Measurements from ENCODE around the gene STAM. TPM values are rescaled to one million over a fixed set of nuclear protein-coding genes. Genes with fewer than 3 reads are reported as not detected.
"Not testable (repeated sequence)": the region's sequence is repeated elsewhere in the genome, so short reads cannot be mapped to it uniquely, and the experiment has no call there.

STAM gene
- total RNA-seq, 4 donors from 2014 or later, result 13.2 to 21.4 (median 17.9) TPM

DNA sequence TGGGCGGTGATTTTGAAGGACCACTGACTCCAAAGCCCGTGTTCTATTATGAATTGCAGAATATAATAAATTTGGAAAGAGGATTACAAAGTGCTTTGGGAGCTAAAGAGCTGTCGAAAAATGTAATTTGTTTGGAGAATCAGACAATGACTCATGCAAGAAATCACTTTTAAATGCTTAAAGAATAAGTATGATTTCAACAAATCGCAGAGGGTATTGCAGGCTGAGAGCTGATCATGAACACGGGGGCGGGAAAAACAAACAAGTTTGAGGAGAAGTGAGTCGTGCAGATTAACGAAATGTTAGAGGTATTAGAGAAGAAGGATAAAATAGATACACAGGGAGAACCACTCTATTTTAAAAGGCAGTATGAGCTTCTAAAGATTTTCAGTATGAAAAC, 21.9 kb upstream of the STAM start:
- TF ChIP-seq, protein P1, sequence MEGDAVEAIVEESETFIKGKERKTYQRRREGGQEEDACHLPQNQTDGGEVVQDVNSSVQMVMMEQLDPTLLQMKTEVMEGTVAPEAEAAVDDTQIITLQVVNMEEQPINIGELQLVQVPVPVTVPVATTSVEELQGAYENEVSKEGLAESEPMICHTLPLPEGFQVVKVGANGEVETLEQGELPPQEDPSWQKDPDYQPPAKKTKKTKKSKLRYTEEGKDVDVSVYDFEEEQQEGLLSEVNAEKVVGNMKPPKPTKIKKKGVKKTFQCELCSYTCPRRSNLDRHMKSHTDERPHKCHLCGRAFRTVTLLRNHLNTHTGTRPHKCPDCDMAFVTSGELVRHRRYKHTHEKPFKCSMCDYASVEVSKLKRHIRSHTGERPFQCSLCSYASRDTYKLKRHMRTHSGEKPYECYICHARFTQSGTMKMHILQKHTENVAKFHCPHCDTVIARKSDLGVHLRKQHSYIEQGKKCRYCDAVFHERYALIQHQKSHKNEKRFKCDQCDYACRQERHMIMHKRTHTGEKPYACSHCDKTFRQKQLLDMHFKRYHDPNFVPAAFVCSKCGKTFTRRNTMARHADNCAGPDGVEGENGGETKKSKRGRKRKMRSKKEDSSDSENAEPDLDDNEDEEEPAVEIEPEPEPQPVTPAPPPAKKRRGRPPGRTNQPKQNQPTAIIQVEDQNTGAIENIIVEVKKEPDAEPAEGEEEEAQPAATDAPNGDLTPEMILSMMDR (IDR thresholded peaks at IDR 0.05), result no peak
- no peak for TF ChIP-seq POLR2A (IDR thresholded peaks at IDR 0.05)
- intact Hi-C loops (cut with DNase I; ENCODE audit: low total_unique reads), result no loop called here
- WGBS, 2 donors, result 78 to 79% methylated on average over 8 of the region's 8 CpGs
- no peak overlapping the region for H3K4me3 ChIP-seq (ENCODE audit: low read depth, poor library complexity, severe bottlenecking)
- no peak for DNase-seq (ENCODE audit: low spot score in 2 of 2)

DNA sequence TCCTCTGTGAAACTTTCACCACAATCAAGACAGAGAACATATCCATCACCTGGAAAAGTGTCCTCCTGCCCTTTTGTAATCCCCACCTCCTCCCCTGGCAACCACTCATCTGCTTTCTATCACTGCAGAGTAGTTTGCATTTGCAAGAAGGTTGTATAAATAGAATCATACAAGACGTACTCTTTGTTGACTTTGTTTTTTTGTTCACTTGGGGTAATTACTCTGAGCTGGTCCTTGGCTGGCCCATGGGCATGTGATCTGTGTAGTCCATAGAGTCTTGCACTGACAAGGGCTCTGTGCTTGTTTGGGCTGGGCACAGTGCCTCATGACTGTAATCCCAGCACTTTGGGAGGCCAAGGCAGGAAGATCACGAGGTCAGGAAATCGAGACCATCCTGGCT, 19.0 kb upstream of the STAM start:
- no peak for DNase-seq (ENCODE audit: low spot score in 2 of 2)
- 62 to 63% methylated on average over 3 of the region's 3 CpGs for WGBS, 2 donors
- intact Hi-C loops (cut with DNase I; ENCODE audit: low total_unique reads), result no loop called here
- no peak for TF ChIP-seq POLR2A (IDR thresholded peaks at IDR 0.05)
- TF ChIP-seq, protein P1 (IDR thresholded peaks at IDR 0.05), result no peak
- H3K4me3 ChIP-seq (ENCODE audit: low read depth, poor library complexity, severe bottlenecking), result no peak overlapping the region

DNA sequence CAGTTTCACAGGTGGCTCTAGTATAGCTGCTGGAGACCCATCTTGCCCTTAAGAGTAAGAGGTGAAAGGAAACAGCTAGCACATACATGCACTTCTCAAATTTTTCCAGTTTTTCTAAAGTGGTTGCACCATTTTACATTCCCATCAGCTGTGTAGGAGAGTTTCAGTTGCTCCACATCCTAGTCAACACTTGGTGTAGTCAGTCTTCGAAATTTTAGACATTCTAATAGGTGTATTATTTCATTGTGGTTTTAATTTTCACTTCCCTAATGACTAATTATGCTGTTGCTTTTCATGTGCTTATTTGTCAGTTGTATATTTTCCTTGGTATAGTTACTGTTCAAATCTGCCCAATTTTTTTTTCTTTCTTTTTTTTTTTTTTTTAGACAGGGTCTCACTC, 17.3 kb upstream of the STAM start:
- TF ChIP-seq, protein P1 (IDR thresholded peaks at IDR 0.05), result no peak
- no peak for TF ChIP-seq POLR2A (IDR thresholded peaks at IDR 0.05)
- no peak overlapping the region for H3K4me3 ChIP-seq (ENCODE audit: low read depth, poor library complexity, severe bottlenecking)
- 61 to 82% methylated on average over 1 of the region's 1 CpG for WGBS, 2 donors
- intact Hi-C loops (cut with DNase I; ENCODE audit: low total_unique reads), result no loop called here
- no peak for DNase-seq (ENCODE audit: low spot score in 2 of 2)

DNA sequence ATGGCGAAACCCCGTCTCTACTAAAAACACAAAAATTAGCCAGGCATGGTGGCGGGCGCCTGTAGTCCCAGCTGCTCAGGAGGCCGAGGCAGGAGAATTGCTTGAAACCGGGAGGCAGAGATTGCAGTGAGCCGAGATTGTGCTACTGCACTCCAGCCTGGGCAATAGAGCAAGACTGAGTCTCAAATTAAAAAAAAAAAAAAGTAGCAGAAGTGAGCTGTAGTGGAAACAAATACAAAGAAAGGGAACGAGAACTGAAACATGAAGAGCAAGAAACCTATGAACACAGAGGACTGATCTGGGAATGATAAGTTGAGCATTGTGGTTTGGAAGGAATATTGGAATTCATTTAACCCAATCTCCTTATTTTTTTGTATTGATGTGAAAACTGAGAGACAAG, 11.4 kb upstream of the STAM start:
- 90 to 94% methylated on average over 8 of the region's 8 CpGs for WGBS, 2 donors
- DNase-seq (ENCODE audit: low spot score in 2 of 2); intact Hi-C loops (cut with DNase I; ENCODE audit: low total_unique reads): not testable (repeated sequence)

DNA sequence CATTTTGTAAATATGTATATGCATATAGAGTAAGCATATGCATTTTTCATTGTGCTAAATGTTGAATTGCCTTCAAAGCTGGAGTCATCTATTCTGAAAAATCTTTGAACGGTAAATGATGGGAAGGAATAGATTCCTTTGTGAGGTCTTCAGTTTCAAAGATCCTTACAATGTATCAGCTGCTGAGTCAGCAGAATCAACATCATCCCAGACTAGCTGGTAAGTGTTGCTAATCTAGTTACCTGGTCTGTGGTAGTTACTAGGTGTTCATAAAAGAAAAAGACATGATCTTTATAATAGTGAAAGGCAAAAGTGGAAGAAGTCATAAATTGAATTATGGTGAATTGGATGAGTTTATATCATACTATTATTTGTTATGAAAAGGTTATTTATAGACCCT, 10.6 kb upstream of the STAM start:
- intact Hi-C loops (cut with DNase I; ENCODE audit: low total_unique reads), result no loop called here
- 90 to 94% methylated on average over 1 of the region's 1 CpG for whole genome bisulfite sequencing, 2 donors
- H3K4me3 ChIP-seq (ENCODE audit: low read depth, poor library complexity, severe bottlenecking), result no peak overlapping the region
- TF ChIP-seq POLR2A (IDR thresholded peaks at IDR 0.05), result no peak
- TF ChIP-seq, protein P1 (IDR thresholded peaks at IDR 0.05), result no peak
- no peak for DNase-seq (ENCODE audit: low spot score in 2 of 2)

More for the DNA sequence above, 11.4 kb upstream of the STAM start:
- H3K4me3 ChIP-seq (ENCODE audit: low read depth, poor library complexity, severe bottlenecking), result not testable (repeated sequence)

DNA sequence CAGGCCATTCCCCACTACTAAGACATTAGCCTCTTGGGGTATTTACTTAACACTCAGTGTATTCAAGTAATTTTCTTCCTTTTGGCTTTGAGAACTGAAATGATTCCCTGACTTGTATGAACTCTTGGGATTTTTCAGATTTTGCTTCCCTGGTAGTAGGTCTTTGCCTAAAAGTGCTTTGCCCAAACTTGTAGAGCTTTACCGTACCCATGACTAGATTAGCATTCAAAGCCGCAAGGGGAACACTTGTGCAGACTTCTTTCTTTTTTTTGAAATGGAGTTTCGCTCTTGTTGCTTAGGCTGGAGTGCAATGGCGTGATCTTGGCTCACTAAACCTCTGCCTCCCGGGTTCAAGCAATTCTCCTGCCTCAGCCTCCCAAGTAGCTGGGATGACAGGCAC, 6.1 kb upstream of the STAM start:
- no peak for DNase-seq (ENCODE audit: low spot score in 2 of 2)
- intact Hi-C loops (cut with DNase I; ENCODE audit: low total_unique reads), result no loop called here
- H3K4me3 ChIP-seq (ENCODE audit: low read depth, poor library complexity, severe bottlenecking), result no peak overlapping the region
- TF ChIP-seq, protein P1 (IDR thresholded peaks at IDR 0.05), result no peak
- TF ChIP-seq POLR2A (IDR thresholded peaks at IDR 0.05), result no peak
- WGBS, 2 donors, result 59 to 77% methylated on average over 5 of the region's 5 CpGs
